ENCODE measurements around the gene KCTD17.

KCTD17 gene

GRCh38 chr22:37020192-37020479 lies 31.4 kb upstream of the KCTD17 start:
- peak; percentile 50 for DNase-seq (ENCODE audit: low spot score)

- DNase-seq (ENCODE audit: low spot score) = no peak
These were observed 30.5 kb upstream of the KCTD17 start for GRCh38 chr22:37021041-37021440.

GRCh38 chr22:37021710-37022482 lies 29.6 kb upstream of the KCTD17 start:
- DNase-seq (ENCODE audit: low spot score) = peak; percentile 57

- DNase-seq (ENCODE audit: low spot score) = peak; percentile 49
These were observed 28.8 kb upstream of the KCTD17 start for GRCh38 chr22:37022483-37023337.

- DNase-seq (ENCODE audit: low spot score) = no peak
These were observed 27.7 kb upstream of the KCTD17 start for GRCh38 chr22:37023743-37024338.

GRCh38 chr22:37024339-37025157 lies 27.0 kb upstream of the KCTD17 start:
- DNase-seq (ENCODE audit: low spot score) = no peak

GRCh38 chr22:37025500-37026070 lies 26.0 kb upstream of the KCTD17 start:
- DNase-seq (ENCODE audit: low spot score) = no peak

GRCh38 chr22:37026325-37026724 lies 25.2 kb upstream of the KCTD17 start:
- peak; percentile 45 for DNase-seq (ENCODE audit: low spot score)

GRCh38 chr22:37027556-37027955 lies 24.0 kb upstream of the KCTD17 start:
- DNase-seq (ENCODE audit: low spot score) = no peak

- DNase-seq (ENCODE audit: low spot score) = no peak
These were observed 22.6 kb upstream of the KCTD17 start for GRCh38 chr22:37028692-37029674.

GRCh38 chr22:37030560-37031281 lies 20.8 kb upstream of the KCTD17 start:
- DNase-seq (ENCODE audit: low spot score) = no peak

GRCh38 chr22:37032134-37032534 lies 19.4 kb upstream of the KCTD17 start:
- DNase-seq (ENCODE audit: low spot score) = no peak

GRCh38 chr22:37032535-37033460 lies 18.7 kb upstream of the KCTD17 start:
- no peak for DNase-seq (ENCODE audit: low spot score)

GRCh38 chr22:37033605-37034430 lies 17.7 kb upstream of the KCTD17 start:
- no peak for DNase-seq (ENCODE audit: low spot score)

GRCh38 chr22:37036655-37037377 lies 14.7 kb upstream of the KCTD17 start:
- no peak for DNase-seq (ENCODE audit: low spot score)

GRCh38 chr22:37037669-37038068 lies 13.9 kb upstream of the KCTD17 start:
- no peak for DNase-seq (ENCODE audit: low spot score)

GRCh38 chr22:37039466-37039865 lies 12.1 kb upstream of the KCTD17 start:
- no peak for DNase-seq (ENCODE audit: low spot score)

Measured in pons (tissue), 1 donor.